Measurements from ENCODE around the gene HSPB3.

- TF ChIP-seq SP1 (IDR thresholded peaks at IDR 0.05), result no peak
- TF ChIP-seq FOXM1 (IDR thresholded peaks at IDR 0.05; ENCODE audit: borderline replicate concordance), result no peak
- no peak for TF ChIP-seq SUZ12 (IDR thresholded peaks at IDR 0.05)
- TF ChIP-seq, protein P1, sequence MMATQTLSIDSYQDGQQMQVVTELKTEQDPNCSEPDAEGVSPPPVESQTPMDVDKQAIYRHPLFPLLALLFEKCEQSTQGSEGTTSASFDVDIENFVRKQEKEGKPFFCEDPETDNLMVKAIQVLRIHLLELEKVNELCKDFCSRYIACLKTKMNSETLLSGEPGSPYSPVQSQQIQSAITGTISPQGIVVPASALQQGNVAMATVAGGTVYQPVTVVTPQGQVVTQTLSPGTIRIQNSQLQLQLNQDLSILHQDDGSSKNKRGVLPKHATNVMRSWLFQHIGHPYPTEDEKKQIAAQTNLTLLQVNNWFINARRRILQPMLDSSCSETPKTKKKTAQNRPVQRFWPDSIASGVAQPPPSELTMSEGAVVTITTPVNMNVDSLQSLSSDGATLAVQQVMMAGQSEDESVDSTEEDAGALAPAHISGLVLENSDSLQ (IDR thresholded peaks at IDR 0.05), result no peak
Observed at GRCh38 chr5:54471398-54471797, 15.9 kb downstream of the HSPB3 start.
